Tibial nerve (tissue), 4 donors: ENCODE results near the gene NUP133. TPM values are rescaled to one million over a fixed set of nuclear protein-coding genes. Genes with fewer than 3 reads are reported as not detected.
A peak's percentile ranks its signal among the peaks of the same experiment; 100 is the strongest.

Experiments
- DNase-seq, 2 donors: peaks; one replicate each; pipeline ENCODE4 v3.0.0-alpha.2; 2019; ENCODE audit warnings: low spot score in 2 of 2
- H3K27ac ChIP-seq, 4 donors: fragments of 200-600 bp; sonication (generic) in 3 of 4; one replicate each; pipeline ENCODE4 v1.5.1; 2017 to 2019; ENCODE audit warnings: mild to moderate bottlenecking in 1 of 4
- H3K27me3 ChIP-seq, 2 donors: fragments of 200-600 bp; sonication (generic) in 1 of 2; one replicate each; pipeline versions ENCODE4 v1.5.1 to v1.6.0; 2017 to 2019
- H3K36me3 ChIP-seq, 3 donors: fragments of 200-600 bp; sonication (generic); one replicate each; pipeline ENCODE4 v1.5.1; 2018 to 2019
- H3K4me1 ChIP-seq, 4 donors: fragments of 200-600 bp; sonication (generic) in 3 of 4; one replicate each; pipeline ENCODE4 v1.5.1; 2017 to 2019
- H3K4me3 ChIP-seq, 4 donors: fragments of 200-600 bp; sonication (generic) in 3 of 4; one replicate each; pipeline ENCODE4 v1.5.1; 2017 to 2019; ENCODE audit warnings: mild to moderate bottlenecking in 1 of 4, moderate library complexity in 1 of 4
- H3K9me3 ChIP-seq, 4 donors: fragments of 200-600 bp; sonication (generic) in 3 of 4; one replicate each; pipeline ENCODE4 v1.5.1; 2017 to 2019
- CTCF ChIP-seq, 5 experiments: fragments of 200-600 bp in 3 of 5; fragments of 450-650 bp in 2 of 5; sonication (generic) in 3 of 5; IDR thresholded peaks; one replicate each; pipeline ENCODE4 v1.5.1; 2016 to 2019; ENCODE audit warnings: antibody characterized with exemption in 5 of 5, mild to moderate bottlenecking in 3 of 5, moderate library complexity in 2 of 5
- EP300 ChIP-seq, 2 donors: sonication (generic); formaldehyde crosslinking; IDR thresholded peaks; one replicate each; pipeline ENCODE4 v1.6.1; 2017; ENCODE audit warnings: antibody characterized with exemption in 2 of 2, mild to moderate bottlenecking in 1 of 2
- POLR2A ChIP-seq, 2 donors: fragments of 450-650 bp; IDR thresholded peaks; one replicate each; pipeline ENCODE4 v1.6.1; 2017; ENCODE audit warnings: antibody characterized with exemption in 2 of 2, mild to moderate bottlenecking in 2 of 2, moderate library complexity in 2 of 2
- WGBS, 2 donors: methylation state at CpG; one replicate each; pipeline ENCODE4 v1.1.5; 2018; 5-methylcytosine and 5-hydroxymethylcytosine counted together
- total RNA-seq, 4 donors: library from RNA; depleted of rRNA; stranded (reverse); fragments of >200 nt; gene quantifications; one replicate each; pipeline ENCODE4 v1.1.0, GENCODE V29; 2016

Gene NUP133
- total RNA-seq, 4 donors from 2014 or later = 24.9 to 56.1 (median 43.2) TPM

GRCh38 chr1:229456016-229456415, 52.1 kb downstream of the NUP133 start:
- peaks cover 0 to 86% (median 0%) of the 10 kb centered on the region in 3 donors for H3K36me3 ChIP-seq
- TF ChIP-seq EP300 (IDR thresholded peaks at IDR 0.05) = no peak
- no peak for TF ChIP-seq POLR2A (IDR thresholded peaks at IDR 0.05)
- TF ChIP-seq CTCF (IDR thresholded peaks at IDR 0.05) = no peak
- H3K4me1 ChIP-seq = no peaks in the 10 kb centered on the region
- no peaks in the 10 kb centered on the region for H3K9me3 ChIP-seq
- no peak for DNase-seq
- H3K4me3 ChIP-seq = no peak overlapping the region
- WGBS, 2 donors = 66 to 76% methylated on average over 3 of the region's 3 CpGs
- H3K27me3 ChIP-seq = no peaks in the 10 kb centered on the region
- H3K27ac ChIP-seq = no peak overlapping the region

- no peak for DNase-seq
- no peak overlapping the region for H3K4me3 ChIP-seq
- no peaks in the 10 kb centered on the region for H3K4me1 ChIP-seq
- H3K27me3 ChIP-seq = no peaks in the 10 kb centered on the region
- TF ChIP-seq EP300 (IDR thresholded peaks at IDR 0.05) (no peak), POLR2A (IDR thresholded peaks at IDR 0.05) (no peak), CTCF (IDR thresholded peaks at IDR 0.05) (no peak)
- no peaks in the 10 kb centered on the region for H3K9me3 ChIP-seq
- 60 to 78% methylated on average over 4 of the region's 4 CpGs for WGBS, 2 donors
- H3K36me3 ChIP-seq = peaks cover 0 to 77% (median 5%) of the 10 kb centered on the region in 3 donors
- no peak overlapping the region for H3K27ac ChIP-seq
Measured at GRCh38 chr1:229454056-229454455, 54.1 kb downstream of the NUP133 start.

- Histone ChIP-seq H3K9me3 (no peaks in the 10 kb centered on the region), H3K27me3 (no peaks in the 10 kb centered on the region), H3K4me1 (peaks cover 0 to under 1% (median 0%) of the 10 kb centered on the region in 4 donors), H3K36me3 (peaks cover 0 to 68% (median 5%) of the 10 kb centered on the region in 3 donors), H3K4me3 (no peak overlapping the region), H3K27ac (no peak overlapping the region)
- DNase-seq = no peak
- TF ChIP-seq CTCF (IDR thresholded peaks at IDR 0.05) = peak in 3 of 5 experiments; percentile 16 to 51 (median 20)
- no peak for TF ChIP-seq POLR2A (IDR thresholded peaks at IDR 0.05)
- no peak for TF ChIP-seq EP300 (IDR thresholded peaks at IDR 0.05)
- whole genome bisulfite sequencing, 2 donors = 82 to 84% methylated on average over 5 of the region's 5 CpGs
Measured at GRCh38 chr1:229452956-229453801, 55.0 kb downstream of the NUP133 start.

GRCh38 chr1:229448845-229449244, 59.3 kb downstream of the NUP133 start:
- H3K27me3 ChIP-seq = no peaks in the 10 kb centered on the region
- H3K4me1 ChIP-seq = peaks cover 0 to 10% (median 4%) of the 10 kb centered on the region in 4 donors
- peak overlapping the region; percentile 34 to 82 (median 76) for H3K27ac ChIP-seq
- H3K4me3 ChIP-seq = peak overlapping the region in 1 of 4 donors; percentile 10
- no peak for DNase-seq
- TF ChIP-seq CTCF (IDR thresholded peaks at IDR 0.05) (no peak), EP300 (IDR thresholded peaks at IDR 0.05) (no peak), POLR2A (IDR thresholded peaks at IDR 0.05) (no peak)
- peaks cover 0 to 45% (median 5%) of the 10 kb centered on the region in 3 donors for H3K36me3 ChIP-seq
- H3K9me3 ChIP-seq = no peaks in the 10 kb centered on the region
- 28 to 37% methylated on average over 2 of the region's 2 CpGs for WGBS, 2 donors

GRCh38 chr1:229448354-229448753, 59.8 kb downstream of the NUP133 start:
- no peak for DNase-seq
- H3K36me3 ChIP-seq = peaks cover 0 to 48% (median 5%) of the 10 kb centered on the region in 3 donors
- peak overlapping the region; percentile 34 to 82 (median 76) for H3K27ac ChIP-seq
- no peaks in the 10 kb centered on the region for H3K9me3 ChIP-seq
- H3K27me3 ChIP-seq = no peaks in the 10 kb centered on the region
- TF ChIP-seq POLR2A (IDR thresholded peaks at IDR 0.05) (no peak), CTCF (IDR thresholded peaks at IDR 0.05) (no peak), EP300 (IDR thresholded peaks at IDR 0.05) (peak in 1 of 2 donors; percentile 57)
- peak overlapping the region in 1 of 4 donors; percentile 10 for H3K4me3 ChIP-seq
- 46% methylated on average over 7 of the region's 7 CpGs for WGBS, 2 donors
- peaks cover 0 to 10% (median 4%) of the 10 kb centered on the region in 4 donors for H3K4me1 ChIP-seq
